Measurements from ENCODE around the gene CNTNAP5. TPM values are rescaled to one million over a fixed set of nuclear protein-coding genes. Genes with fewer than 3 reads are reported as not detected.

The CNTNAP5 gene
- total RNA-seq, 1 experiment from 2014 or later = not detected

DNA sequence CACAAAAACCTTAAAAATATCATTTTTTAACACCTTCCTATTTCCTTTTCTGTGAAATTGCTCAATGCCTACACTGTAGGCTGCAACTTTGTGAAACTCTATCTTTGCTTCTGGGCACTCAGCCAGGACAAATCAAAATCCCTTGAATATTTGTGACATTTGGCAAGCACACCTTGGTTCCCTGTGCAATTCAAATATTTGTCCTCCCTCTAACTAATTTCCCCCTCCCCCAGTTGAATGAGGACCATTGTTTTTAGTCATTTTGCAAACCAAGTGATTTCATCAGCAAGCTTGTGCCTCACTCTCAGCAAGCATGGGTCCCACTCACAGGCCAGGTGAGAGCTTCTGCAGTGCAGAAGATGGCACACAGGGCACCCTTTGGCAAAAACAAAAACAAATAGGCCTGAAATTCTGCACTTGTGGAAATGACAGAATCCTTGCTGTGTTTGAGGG lies 541.5 kb downstream of the CNTNAP5 start:
- CTCF ChIA-PET = no interaction called here
- intact Hi-C loops (cut with micrococcal nuclease) = no loop called here
- no TSS peak for BruUV-seq (replicated peaks)
- no peak overlapping the region for H3K4me3 Mint-ChIP-seq (ENCODE audit: unreplicated experiment)
- POLR2A ChIA-PET = interaction anchor here (0.7 to 1.1 kb wide), 2 partner anchors 10 to 568 kb away, joined by 3 read pairs; no protein-coding TSS in a partner anchor
- peak; percentile 85 for DNase-seq (ENCODE audit: unreplicated experiment)
- TF ChIP-seq, protein P1, sequence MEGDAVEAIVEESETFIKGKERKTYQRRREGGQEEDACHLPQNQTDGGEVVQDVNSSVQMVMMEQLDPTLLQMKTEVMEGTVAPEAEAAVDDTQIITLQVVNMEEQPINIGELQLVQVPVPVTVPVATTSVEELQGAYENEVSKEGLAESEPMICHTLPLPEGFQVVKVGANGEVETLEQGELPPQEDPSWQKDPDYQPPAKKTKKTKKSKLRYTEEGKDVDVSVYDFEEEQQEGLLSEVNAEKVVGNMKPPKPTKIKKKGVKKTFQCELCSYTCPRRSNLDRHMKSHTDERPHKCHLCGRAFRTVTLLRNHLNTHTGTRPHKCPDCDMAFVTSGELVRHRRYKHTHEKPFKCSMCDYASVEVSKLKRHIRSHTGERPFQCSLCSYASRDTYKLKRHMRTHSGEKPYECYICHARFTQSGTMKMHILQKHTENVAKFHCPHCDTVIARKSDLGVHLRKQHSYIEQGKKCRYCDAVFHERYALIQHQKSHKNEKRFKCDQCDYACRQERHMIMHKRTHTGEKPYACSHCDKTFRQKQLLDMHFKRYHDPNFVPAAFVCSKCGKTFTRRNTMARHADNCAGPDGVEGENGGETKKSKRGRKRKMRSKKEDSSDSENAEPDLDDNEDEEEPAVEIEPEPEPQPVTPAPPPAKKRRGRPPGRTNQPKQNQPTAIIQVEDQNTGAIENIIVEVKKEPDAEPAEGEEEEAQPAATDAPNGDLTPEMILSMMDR (IDR thresholded peaks at IDR 0.05; ENCODE audit: unreplicated experiment) = no peak
- no peaks in the 10 kb centered on the region for H3K27me3 Mint-ChIP-seq (ENCODE audit: insufficient read depth, unreplicated experiment)
- H3K36me3 Mint-ChIP-seq (ENCODE audit: insufficient read depth, unreplicated experiment) = no peaks in the 10 kb centered on the region
- H3K9me3 Mint-ChIP-seq (ENCODE audit: unreplicated experiment) = no peaks in the 10 kb centered on the region
- peak overlapping the region; percentile 6 for H3K27ac Mint-ChIP-seq (ENCODE audit: low read depth, unreplicated experiment)
- peaks cover 9% of the 10 kb centered on the region for H3K4me1 Mint-ChIP-seq (ENCODE audit: insufficient read depth, unreplicated experiment)

GRCh38 chr2:124570872-124571271 lies 545.8 kb downstream of the CNTNAP5 start:
- POLR2A ChIA-PET = no interaction called here
- peaks cover 9% of the 10 kb centered on the region for H3K4me1 Mint-ChIP-seq (ENCODE audit: insufficient read depth, unreplicated experiment)
- H3K36me3 Mint-ChIP-seq (ENCODE audit: insufficient read depth, unreplicated experiment) = no peaks in the 10 kb centered on the region
- no peak overlapping the region for H3K4me3 Mint-ChIP-seq (ENCODE audit: unreplicated experiment)
- DNase-seq (ENCODE audit: unreplicated experiment) = no peak
- no peaks in the 10 kb centered on the region for H3K27me3 Mint-ChIP-seq (ENCODE audit: insufficient read depth, unreplicated experiment)
- CTCF ChIA-PET = no interaction called here
- H3K9me3 Mint-ChIP-seq (ENCODE audit: unreplicated experiment) = no peaks in the 10 kb centered on the region
- H3K27ac Mint-ChIP-seq (ENCODE audit: low read depth, unreplicated experiment) = no peak overlapping the region
- no TSS peak for BruUV-seq (replicated peaks)
- TF ChIP-seq, protein P1 (IDR thresholded peaks at IDR 0.05; ENCODE audit: unreplicated experiment) = no peak
- intact Hi-C loops (cut with micrococcal nuclease) = no loop called here

- DNase-seq (ENCODE audit: unreplicated experiment) = no peak
- no TSS peak for BruUV-seq (replicated peaks)
- ChIA-PET POLR2A (no interaction called here), CTCF (no interaction called here)
- Mint-ChIP-seq H3K4me1 (ENCODE audit: insufficient read depth, unreplicated experiment) (peaks cover under 1% of the 10 kb centered on the region), H3K27ac (ENCODE audit: low read depth, unreplicated experiment) (no peak overlapping the region), H3K4me3 (ENCODE audit: unreplicated experiment) (no peak overlapping the region), H3K9me3 (ENCODE audit: unreplicated experiment) (no peaks in the 10 kb centered on the region), H3K36me3 (ENCODE audit: insufficient read depth, unreplicated experiment) (no peaks in the 10 kb centered on the region), H3K27me3 (ENCODE audit: insufficient read depth, unreplicated experiment) (no peaks in the 10 kb centered on the region)
- intact Hi-C loops (cut with micrococcal nuclease) = no loop called here
- TF ChIP-seq, protein P1 (IDR thresholded peaks at IDR 0.05; ENCODE audit: unreplicated experiment) = no peak
These were observed 546.7 kb downstream of the CNTNAP5 start for GRCh38 chr2:124571836-124572235.

DNA sequence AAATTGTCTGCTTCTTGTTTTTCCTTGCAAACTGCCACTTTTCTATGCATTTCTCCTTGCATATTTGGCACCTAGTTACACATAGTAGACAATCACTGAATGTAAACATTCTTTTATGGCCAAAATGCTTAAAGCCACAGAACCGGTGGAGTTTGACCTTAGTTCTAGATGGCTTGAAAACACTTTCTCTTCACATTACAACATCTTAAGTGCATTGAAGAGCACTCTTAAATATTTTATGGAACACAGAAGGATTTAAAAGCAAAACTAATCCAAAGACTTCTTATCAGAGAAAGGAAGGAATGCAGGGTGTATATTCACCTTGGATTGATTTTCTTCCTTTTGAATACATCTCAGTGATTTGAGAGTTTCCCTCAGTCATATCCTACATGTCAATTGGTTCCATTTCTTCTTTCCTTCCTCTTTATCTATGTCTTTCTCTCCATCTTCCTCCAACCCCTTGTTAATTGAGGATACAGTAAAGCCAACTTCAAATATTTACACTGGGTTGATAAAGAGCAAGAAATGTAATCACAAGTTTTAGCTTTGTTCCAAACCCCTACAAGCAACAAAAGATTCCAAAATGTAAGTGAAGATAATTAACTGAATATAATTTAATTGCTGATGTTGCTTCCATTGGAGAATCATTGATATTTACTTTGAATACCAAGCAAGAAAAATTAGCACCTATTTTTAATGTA lies 548.0 kb downstream of the CNTNAP5 start:
- no peaks in the 10 kb centered on the region for H3K36me3 Mint-ChIP-seq (ENCODE audit: insufficient read depth, unreplicated experiment)
- no peak overlapping the region for H3K4me3 Mint-ChIP-seq (ENCODE audit: unreplicated experiment)
- TF ChIP-seq, protein P1 (IDR thresholded peaks at IDR 0.05; ENCODE audit: unreplicated experiment) = no peak
- H3K9me3 Mint-ChIP-seq (ENCODE audit: unreplicated experiment) = no peaks in the 10 kb centered on the region
- no peak for DNase-seq (ENCODE audit: unreplicated experiment)
- H3K27ac Mint-ChIP-seq (ENCODE audit: low read depth, unreplicated experiment) = no peak overlapping the region
- H3K27me3 Mint-ChIP-seq (ENCODE audit: insufficient read depth, unreplicated experiment) = no peaks in the 10 kb centered on the region
- no peaks in the 10 kb centered on the region for H3K4me1 Mint-ChIP-seq (ENCODE audit: insufficient read depth, unreplicated experiment)
- intact Hi-C loops (cut with micrococcal nuclease) = no loop called here
- CTCF ChIA-PET = no interaction called here
- no TSS peak for BruUV-seq (replicated peaks)
- POLR2A ChIA-PET = no interaction called here
